DOHH2 (cell line): Measurements from ENCODE around the gene RPS15A.
"Not testable (repeated sequence)": the region's sequence is repeated elsewhere in the genome, so short reads cannot be mapped to it uniquely, and the experiment has no call there.

Source experiments
- H3F3A ChIP-seq: fragments of 200-600 bp; sonication (generic), shearing (Covaris generic); 2 replicates; pipeline ENCODE4 v1.6.0; 2016; ENCODE audit warnings: antibody characterized with exemption, mild to moderate bottlenecking; ENCODE audit not compliant: control insufficient read depth, insufficient read depth
- H3K27ac ChIP-seq: fragments of 200-600 bp; sonication (generic); 2 replicates; pipeline ENCODE4 v1.5.1; 2014; ENCODE audit warnings: low read depth, mild to moderate bottlenecking, low read length, moderate library complexity
- H3K27me3 ChIP-seq: fragments of 200-600 bp; sonication (generic); 2 replicates; pipeline ENCODE4 v1.6.1; 2014; ENCODE audit warnings: mild to moderate bottlenecking, low read length, mixed read lengths; ENCODE audit not compliant: control insufficient read depth
- H3K36me3 ChIP-seq: fragments of 200-600 bp; sonication (generic); 2 replicates; pipeline ENCODE4 v1.6.1; 2014; ENCODE audit warnings: mild to moderate bottlenecking, low read length, moderate library complexity, mixed read lengths; ENCODE audit not compliant: control insufficient read depth
- H3K4me1 ChIP-seq: fragments of 200-600 bp; sonication (generic); 2 replicates; pipeline ENCODE4 v1.6.1; 2014; ENCODE audit warnings: mild to moderate bottlenecking, low read length, mixed read lengths; ENCODE audit not compliant: control insufficient read depth
- H3K4me2 ChIP-seq: fragments of 200-600 bp; sonication (generic); 2 replicates; pipeline ENCODE4 v1.6.0; 2014; ENCODE audit warnings: mild to moderate bottlenecking, low read length, moderate library complexity
- H3K4me3 ChIP-seq: fragments of 200-600 bp; sonication (generic); 2 replicates; pipeline ENCODE4 v1.5.1; 2014; ENCODE audit warnings: mild to moderate bottlenecking, low read length, mixed read lengths
- H3K79me2 ChIP-seq: fragments of 200-600 bp; sonication (generic); 2 replicates; pipeline ENCODE4 v1.6.1; 2014; ENCODE audit warnings: mild to moderate bottlenecking, low read length, mixed read lengths; ENCODE audit not compliant: control insufficient read depth
- H3K9me2 ChIP-seq: fragments of 200-600 bp; sonication (generic); replicated peaks from 2 replicates; pipeline ENCODE4 v1.6.1; 2014; ENCODE audit warnings: mild to moderate bottlenecking, low read length, mixed read lengths; ENCODE audit not compliant: control insufficient read depth
- H3K9me3 ChIP-seq: fragments of 200-600 bp; sonication (generic); 2 replicates; pipeline ENCODE4 v1.6.1; 2014; ENCODE audit warnings: antibody characterized with exemption, low read length, mixed read lengths; ENCODE audit not compliant: control insufficient read depth, insufficient read depth
- H4K20me1 ChIP-seq: fragments of 200-600 bp; sonication (generic); 2 replicates; pipeline ENCODE4 v1.6.0; 2014; ENCODE audit warnings: low read depth, mild to moderate bottlenecking, antibody characterized with exemption, low read length, moderate library complexity; ENCODE audit not compliant: control insufficient read depth, insufficient read depth
- CTCF ChIP-seq: fragments of 200-600 bp; sonication (generic); IDR thresholded peaks from one replicate; pipeline ENCODE4 v1.5.1; 2014; ENCODE audit warnings: antibody characterized with exemption, mild to moderate bottlenecking, low read depth, low read length; ENCODE audit not compliant: poor library complexity, severe bottlenecking

The RPS15A gene

GRCh38 chr16:18759598-18760520 is 30.3 kb downstream of the RPS15A start:
- not testable (repeated sequence) for H3K4me2 ChIP-seq, H3K79me2 ChIP-seq, H3K4me3 ChIP-seq

GRCh38 chr16:18757960-18758660 is 32.0 kb downstream of the RPS15A start:
- H3K27ac ChIP-seq, H3K36me3 ChIP-seq, H3K9me3 ChIP-seq, H3K4me3 ChIP-seq, H3K79me2 ChIP-seq, H3F3A ChIP-seq, H3K9me2 ChIP-seq, H4K20me1 ChIP-seq, H3K27me3 ChIP-seq, H3K4me2 ChIP-seq, H3K4me1 ChIP-seq: not testable (repeated sequence)

More at GRCh38 chr16:18759598-18760520, 30.3 kb downstream of the RPS15A start:
- not testable (repeated sequence) for H4K20me1 ChIP-seq, H3K9me2 ChIP-seq, H3K4me1 ChIP-seq, H3F3A ChIP-seq, H3K27ac ChIP-seq, H3K36me3 ChIP-seq, H3K9me3 ChIP-seq, H3K27me3 ChIP-seq
- peak; percentile 52 for TF ChIP-seq CTCF

- not testable (repeated sequence) for H3K27me3 ChIP-seq, H3K4me2 ChIP-seq, H3K9me2 ChIP-seq, H4K20me1 ChIP-seq, H3F3A ChIP-seq, H3K4me1 ChIP-seq, H3K4me3 ChIP-seq, H3K9me3 ChIP-seq, H3K79me2 ChIP-seq, H3K27ac ChIP-seq, H3K36me3 ChIP-seq
Measured at GRCh38 chr16:18756639-18757038, 33.5 kb downstream of the RPS15A start.

DNA sequence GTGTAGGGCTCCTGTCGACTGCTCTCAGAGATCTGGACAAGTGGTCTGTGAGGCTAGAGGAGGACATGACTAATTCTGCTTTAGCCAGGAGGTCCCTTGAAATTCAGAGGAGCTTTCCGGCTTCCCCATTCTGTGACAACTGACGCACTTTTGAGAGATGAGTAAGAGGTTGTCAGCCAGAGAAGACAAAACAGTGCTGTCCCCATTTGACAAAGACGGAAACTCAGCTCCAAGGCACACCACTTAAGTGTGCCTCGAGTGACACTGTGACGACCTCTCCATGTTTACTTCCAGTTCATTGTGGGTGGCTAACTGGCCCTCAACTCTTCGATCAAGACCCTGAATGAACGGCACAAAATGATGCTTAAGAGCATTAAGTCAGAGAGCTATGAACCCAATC is 47.3 kb downstream of the RPS15A start:
- H3K4me3 ChIP-seq, H3K9me2 ChIP-seq, H3F3A ChIP-seq, H3K9me3 ChIP-seq, H3K4me1 ChIP-seq, H3K27ac ChIP-seq, H3K36me3 ChIP-seq, H4K20me1 ChIP-seq, H3K27me3 ChIP-seq, H3K4me2 ChIP-seq, H3K79me2 ChIP-seq: not testable (repeated sequence)

DNA sequence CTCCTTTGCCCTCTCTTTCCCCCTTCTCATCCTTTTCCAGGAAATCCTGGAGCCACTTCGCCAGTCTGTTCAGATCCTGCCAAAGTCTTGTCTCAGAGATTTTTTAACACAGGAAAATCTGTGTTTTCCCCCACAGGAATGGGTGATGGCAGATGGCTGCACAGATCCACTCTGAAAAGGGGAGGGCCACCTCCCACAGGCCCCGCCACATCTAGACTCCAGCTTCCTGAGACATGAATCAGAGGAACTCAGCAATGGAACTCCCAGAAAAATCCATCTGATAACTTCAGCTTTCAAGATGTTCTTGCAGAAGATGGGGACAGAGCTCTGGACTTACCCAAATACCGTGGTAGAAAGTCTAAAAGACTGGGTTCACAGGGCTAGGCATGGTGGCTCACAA is 50.1 kb downstream of the RPS15A start:
- H3K4me1 ChIP-seq, H3K9me3 ChIP-seq, H3K9me2 ChIP-seq, H3F3A ChIP-seq, H3K36me3 ChIP-seq, H3K79me2 ChIP-seq, H3K27me3 ChIP-seq, H3K4me2 ChIP-seq, H3K27ac ChIP-seq, H4K20me1 ChIP-seq, H3K4me3 ChIP-seq: not testable (repeated sequence)

DNA sequence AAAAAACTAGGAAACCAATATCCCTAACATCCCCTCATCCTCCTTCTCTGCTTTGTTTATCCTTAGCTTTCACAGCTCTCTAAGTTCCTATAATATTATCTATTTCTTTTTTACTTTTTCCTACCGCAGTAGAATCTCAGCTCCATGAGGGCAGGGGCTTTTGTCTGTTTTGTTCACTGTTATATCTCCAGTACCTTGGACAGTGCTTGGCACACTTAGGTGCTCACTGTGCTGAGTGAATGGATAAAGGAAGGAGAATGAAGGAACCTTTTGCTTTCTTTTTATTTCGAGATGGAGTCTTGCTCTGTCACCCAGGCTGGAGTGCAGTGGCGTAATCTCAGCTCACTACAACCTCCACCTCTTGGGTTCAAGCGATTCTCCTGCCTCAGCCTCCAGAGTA is 51.4 kb downstream of the RPS15A start:
- not testable (repeated sequence) for H3K36me3 ChIP-seq, H3K4me2 ChIP-seq, H3K4me1 ChIP-seq, H3F3A ChIP-seq, H3K27ac ChIP-seq, H3K4me3 ChIP-seq, H3K79me2 ChIP-seq, H3K9me3 ChIP-seq, H3K27me3 ChIP-seq, H3K9me2 ChIP-seq, H4K20me1 ChIP-seq

DNA sequence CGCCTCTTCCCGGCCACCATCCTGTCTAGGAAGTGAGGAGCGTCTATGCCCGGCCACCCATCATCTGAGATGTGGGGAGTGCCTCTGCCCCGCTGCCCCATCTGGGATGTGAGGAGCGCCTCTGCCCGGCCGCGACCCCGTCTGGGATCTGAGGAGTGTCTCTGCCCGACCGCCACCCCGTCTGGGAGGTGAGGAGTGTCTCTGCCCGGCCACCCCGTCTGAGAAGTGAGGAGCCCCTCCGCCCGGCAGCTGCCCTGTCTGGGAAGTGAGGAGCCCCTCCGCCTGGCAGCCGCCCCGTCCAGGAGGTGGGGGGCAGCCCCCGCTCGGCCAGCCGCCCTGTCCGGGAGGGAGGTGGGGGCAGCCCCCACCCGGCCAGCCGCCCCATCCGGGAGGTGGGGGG is 55.9 kb downstream of the RPS15A start:
- not testable (repeated sequence) for H3K36me3 ChIP-seq, H3K9me3 ChIP-seq

More for the DNA sequence above, 55.9 kb downstream of the RPS15A start:
- H3K9me2 ChIP-seq, H3K79me2 ChIP-seq, H3F3A ChIP-seq, H4K20me1 ChIP-seq, H3K4me1 ChIP-seq, H3K27ac ChIP-seq, H3K27me3 ChIP-seq, H3K4me3 ChIP-seq, H3K4me2 ChIP-seq: not testable (repeated sequence)
